Inflammatory macrophage treated with lipopolysaccharide for 4 hours (primary cell): ENCODE data around the gene NFKB1.

Experiments used
- DNase-seq: peaks from one replicate; pipeline ENCODE4 v3.0.0-alpha.2; 2020

Gene NFKB1

GRCh38 chr4:102497986-102498385 lies 3.2 kb upstream of the NFKB1 start:
- DNase-seq, result no peak

GRCh38 chr4:102500352-102500695 lies 835 bp upstream of the NFKB1 start:
- DNase-seq, result no peak

DNA sequence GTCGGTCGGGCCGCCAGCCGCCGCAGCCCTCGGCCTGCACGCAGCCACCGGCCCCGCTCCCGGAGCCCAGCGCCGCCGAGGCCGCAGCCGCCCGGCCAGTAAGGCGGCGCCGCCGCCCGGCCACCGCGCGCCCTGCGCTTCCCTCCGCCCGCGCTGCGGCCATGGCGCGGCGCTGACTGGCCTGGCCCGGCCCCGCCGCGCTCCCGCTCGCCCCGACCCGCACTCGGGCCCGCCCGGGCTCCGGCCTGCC lies 213 bp downstream of the NFKB1 start:
- DNase-seq, result no peak

GRCh38 chr4:102502543-102502818 lies 1.3 kb downstream of the NFKB1 start:
- DNase-seq, result no peak

- DNase-seq, result peak; percentile 37
Measured at GRCh38 chr4:102503301-102503746, 2.2 kb downstream of the NFKB1 start.

GRCh38 chr4:102503831-102504786 lies 3.0 kb downstream of the NFKB1 start:
- no peak for DNase-seq

GRCh38 chr4:102504941-102505340 lies 3.8 kb downstream of the NFKB1 start:
- no peak for DNase-seq

DNA sequence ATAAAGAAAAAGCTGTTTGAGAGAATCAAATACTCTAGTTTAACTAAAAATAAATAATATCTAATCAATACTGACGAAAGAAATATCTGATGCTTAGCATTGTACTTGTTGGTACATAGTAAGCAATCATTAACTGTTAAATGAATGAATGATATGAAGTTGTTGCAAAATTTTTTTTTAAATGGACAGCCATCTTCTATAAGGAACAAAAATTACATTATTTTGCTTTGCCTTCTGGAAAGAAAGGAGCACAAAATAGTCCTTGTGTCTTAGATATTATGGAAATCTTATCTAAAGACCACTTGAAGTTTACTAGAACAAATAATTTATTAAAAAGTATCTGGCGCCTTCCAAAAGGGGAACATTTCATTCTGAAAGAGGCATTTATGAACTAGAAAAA lies 4.5 kb downstream of the NFKB1 start:
- DNase-seq, result no peak

- DNase-seq, result no peak
Measured at GRCh38 chr4:102506523-102506922, 5.4 kb downstream of the NFKB1 start.

- DNase-seq, result no peak
Measured at GRCh38 chr4:102511830-102512605, 10.9 kb downstream of the NFKB1 start.

DNA sequence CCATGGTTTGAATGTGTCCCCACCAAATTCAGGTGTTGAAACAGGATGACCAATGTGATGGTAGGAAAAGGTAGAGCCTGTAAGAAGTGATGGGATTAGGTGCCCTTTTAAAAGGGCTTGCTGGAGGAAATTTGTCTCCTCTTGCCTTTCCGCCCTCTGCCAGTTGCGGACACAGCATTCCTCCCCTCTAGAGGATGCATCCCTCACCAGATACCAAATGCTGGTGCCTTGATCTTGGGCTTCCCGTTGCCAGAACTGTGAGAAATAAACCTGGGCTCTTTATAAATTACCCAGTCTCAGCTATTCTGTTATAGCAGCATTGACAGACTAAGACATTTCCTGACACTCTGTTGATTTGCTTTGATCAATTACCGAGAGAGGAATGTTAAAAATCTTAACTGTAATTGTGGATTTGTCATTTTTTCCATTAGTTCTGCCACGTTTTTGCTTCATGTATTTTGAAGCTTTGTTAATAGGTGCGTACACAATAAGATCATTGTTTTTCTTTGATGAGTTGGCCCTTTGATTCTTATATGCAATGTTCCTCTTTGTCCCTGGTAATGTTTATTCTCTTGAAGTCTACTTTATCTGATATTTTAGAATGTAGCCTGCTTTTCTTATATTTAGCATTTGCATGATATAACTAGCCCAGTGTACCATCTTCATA lies 13.3 kb downstream of the NFKB1 start:
- DNase-seq, result no peak

GRCh38 chr4:102517753-102518152 lies 16.6 kb downstream of the NFKB1 start:
- DNase-seq, result no peak

DNA sequence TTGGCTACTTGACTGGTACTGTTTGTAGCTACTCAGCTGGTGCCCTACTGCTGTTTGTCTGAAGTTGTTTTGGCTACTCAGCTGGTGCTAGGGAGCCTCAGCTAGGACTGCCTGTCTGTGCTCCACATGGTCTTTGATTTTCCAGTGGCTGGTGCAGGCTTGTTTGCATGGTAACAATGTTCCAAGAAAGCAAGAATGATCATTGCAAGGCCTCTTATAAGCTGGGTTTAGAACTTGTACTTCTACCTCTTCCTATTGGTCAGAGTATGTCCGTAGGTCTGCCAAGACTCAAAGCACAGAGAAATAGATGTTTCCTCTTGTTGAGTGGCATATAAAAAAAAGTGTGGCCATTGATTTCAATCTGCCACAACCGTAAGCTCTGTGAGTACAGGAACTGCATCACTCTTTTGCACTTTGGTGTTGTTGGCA lies 17.6 kb downstream of the NFKB1 start:
- DNase-seq, result no peak

GRCh38 chr4:102519925-102520324 lies 18.8 kb downstream of the NFKB1 start:
- DNase-seq, result no peak

- no peak for DNase-seq
Measured at GRCh38 chr4:102521570-102521969, 20.4 kb downstream of the NFKB1 start.

DNA sequence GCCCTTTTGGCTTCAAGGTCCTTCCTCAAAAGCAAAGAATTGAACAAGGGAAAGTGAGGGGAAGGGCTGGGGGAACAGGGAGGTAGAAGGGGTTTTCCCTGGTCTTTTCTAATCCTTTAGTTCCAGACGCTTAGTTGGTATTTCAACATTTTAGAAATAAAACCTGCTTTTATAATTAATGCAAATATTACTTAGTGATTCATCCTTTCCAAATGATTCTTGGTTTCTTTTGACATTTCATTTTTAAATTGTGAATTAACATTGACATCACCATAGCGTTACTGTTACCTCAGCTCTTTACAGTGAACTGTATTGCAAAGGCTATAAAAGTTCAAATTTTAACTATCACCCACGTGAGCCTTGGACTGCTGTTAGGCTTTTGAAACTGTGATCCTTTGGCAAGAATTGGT lies 20.9 kb downstream of the NFKB1 start:
- peak; percentile 97 for DNase-seq

DNA sequence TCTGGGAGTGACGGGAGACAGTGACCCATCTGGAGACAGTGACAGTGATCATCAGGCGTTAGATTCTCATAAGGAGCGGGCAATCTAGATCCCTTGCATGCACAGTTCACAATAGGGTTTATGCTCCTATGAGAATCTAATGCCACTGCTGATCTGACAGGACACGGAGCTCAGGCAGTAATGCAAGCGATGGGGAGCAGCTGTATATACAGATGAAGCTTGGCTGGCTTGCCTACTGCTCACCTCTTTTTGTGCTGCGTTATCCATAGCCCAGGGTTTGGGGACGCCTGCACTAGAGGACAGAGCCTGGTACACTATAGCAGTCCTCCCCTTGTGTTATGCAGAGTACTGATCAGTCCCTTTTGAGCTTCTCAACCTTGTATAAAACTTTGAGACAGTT lies 23.5 kb downstream of the NFKB1 start:
- DNase-seq, result no peak

- peak; percentile 98 for DNase-seq
Measured at GRCh38 chr4:102525097-102525496, 23.9 kb downstream of the NFKB1 start.

DNA sequence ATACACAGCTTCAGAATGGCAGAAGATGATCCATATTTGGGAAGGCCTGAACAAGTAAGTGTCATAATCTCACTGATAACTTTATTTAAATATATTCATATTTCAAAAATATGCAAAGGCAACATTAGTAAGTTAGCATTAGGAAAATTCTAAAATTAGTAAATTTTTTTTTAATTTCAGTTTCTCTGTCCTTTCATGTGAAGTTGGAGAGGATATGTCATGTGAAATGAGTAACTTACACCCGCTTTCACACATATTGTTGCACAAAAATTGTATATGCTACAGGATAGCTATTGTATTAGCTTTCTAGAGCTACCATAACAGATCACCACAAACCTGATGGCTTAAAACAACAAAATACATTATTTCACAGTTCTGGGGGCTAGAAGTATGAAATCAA lies 24.3 kb downstream of the NFKB1 start:
- peak; percentile 85 for DNase-seq

DNA sequence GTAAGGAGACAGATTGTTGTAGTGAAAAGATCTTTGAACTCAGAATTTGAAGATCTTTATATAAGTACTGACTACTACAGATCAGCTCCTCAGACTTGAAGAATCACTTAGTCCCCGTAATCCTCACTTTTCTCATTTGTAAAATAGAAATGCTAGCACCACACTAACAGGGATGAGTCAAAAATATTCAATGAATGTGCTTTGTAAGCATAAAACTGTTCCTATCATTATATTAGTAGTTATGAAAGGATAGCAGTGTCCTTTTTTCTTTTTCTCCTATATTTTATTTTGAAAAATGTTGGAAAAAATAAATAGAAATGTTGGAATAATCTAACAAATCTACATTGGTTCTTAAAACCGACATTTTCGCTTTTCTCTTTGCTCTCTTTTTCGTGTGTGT lies 25.4 kb downstream of the NFKB1 start:
- DNase-seq, result no peak

- DNase-seq, result no peak
Measured at GRCh38 chr4:102527695-102528283, 26.6 kb downstream of the NFKB1 start.

DNA sequence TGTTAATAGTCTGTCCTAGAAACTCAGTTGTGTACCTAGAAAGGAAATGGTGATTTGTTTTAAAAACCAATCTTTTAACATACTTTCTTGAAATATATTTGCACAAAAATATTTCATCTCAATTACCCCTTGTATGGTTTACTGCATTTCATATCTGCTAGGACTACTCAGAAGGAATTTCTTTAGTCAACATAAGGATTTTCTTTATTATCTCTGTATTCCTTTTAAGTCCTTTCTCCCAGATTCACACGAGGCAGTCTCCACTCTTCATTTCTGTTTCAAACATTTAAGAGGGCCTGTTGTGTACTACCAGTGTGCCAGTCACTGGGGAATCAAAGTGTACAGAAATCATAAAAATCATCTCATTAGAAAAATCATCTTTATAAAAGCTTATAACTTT lies 28.8 kb downstream of the NFKB1 start:
- no peak for DNase-seq

GRCh38 chr4:102530986-102531385 lies 29.8 kb downstream of the NFKB1 start:
- DNase-seq, result no peak

- DNase-seq, result no peak
Measured at GRCh38 chr4:102531462-102531861, 30.3 kb downstream of the NFKB1 start.
